K562 (cell line): ENCODE data around the gene SLC11A1. TPM values are rescaled to one million over a fixed set of nuclear protein-coding genes. Genes with fewer than 3 reads are reported as not detected.

Experiments
- ATF7 ChIP-seq: fragments of 450-650 bp; IDR thresholded peaks from 2 replicates; pipeline ENCODE4 v1.7.1; 2014; ENCODE audit warnings: mild to moderate bottlenecking, moderate library complexity
- CREB1 ChIP-seq, 2 experiments: sonication (generic) in 1 of 2; formaldehyde crosslinking in 1 of 2; IDR thresholded peaks; 2 replicates each; pipeline versions ENCODE4 v1.6.1 to v1.8.0; 2012 to 2022; ENCODE audit warnings: inconsistent platforms in 1 of 2, mild to moderate bottlenecking in 1 of 2, missing genetic modification reagents in 1 of 2, moderate library complexity in 1 of 2
- GATAD2A ChIP-seq: fragments of 450-650 bp; IDR thresholded peaks from 2 replicates; pipeline ENCODE4 v1.6.1; 2017
- GATAD2B ChIP-seq: fragments of 450-650 bp; IDR thresholded peaks from 2 replicates; pipeline ENCODE4 v1.6.1; 2017; ENCODE audit warnings: mild to moderate bottlenecking, borderline replicate concordance
- GTF2E2 ChIP-seq: fragments of 200-800 bp; sonication (Bioruptor generic); IDR thresholded peaks from 2 replicates; pipeline ENCODE4 v1.6.1; 2016; ENCODE audit warnings: missing genetic modification characterization, missing compliant biosample characterization
- ILK ChIP-seq: fragments of 450-650 bp; IDR thresholded peaks from 2 replicates; pipeline ENCODE4 v1.6.1; 2016; ENCODE audit warnings: missing genetic modification characterization, low read depth, mild to moderate bottlenecking, missing compliant biosample characterization, moderate library complexity, borderline replicate concordance
- LCOR ChIP-seq: sonication (generic); formaldehyde crosslinking; IDR thresholded peaks from 2 replicates; pipeline ENCODE4 v1.8.0; 2022; ENCODE audit warnings: mild to moderate bottlenecking, missing genetic modification reagents
- MTA3 ChIP-seq: fragments of 450-650 bp; formaldehyde crosslinking; IDR thresholded peaks from 2 replicates; pipeline ENCODE4 v1.6.1; 2017; ENCODE audit warnings: mild to moderate bottlenecking, borderline replicate concordance
- PCBP2 ChIP-seq: fragments of 200-400 bp; formaldehyde crosslinking; IDR thresholded peaks from 2 replicates; pipeline ENCODE4 v1.6.1; 2018; ENCODE audit warnings: low read length, low read depth, mild to moderate bottlenecking, moderate library complexity; ENCODE audit not compliant: poor library complexity, severe bottlenecking
- PHF8 ChIP-seq: fragments of 200-600 bp; sonication (generic); IDR thresholded peaks from 2 replicates; pipeline ENCODE4 v1.6.1; 2012; ENCODE audit warnings: mixed run types, mild to moderate bottlenecking, inconsistent platforms, low read length, moderate library complexity, borderline replicate concordance
- POLR2G ChIP-seq: fragments of 200-400 bp; formaldehyde crosslinking; IDR thresholded peaks from 2 replicates; pipeline ENCODE4 v1.6.1; 2017; ENCODE audit warnings: low read depth, mild to moderate bottlenecking, antibody characterized with exemption, low read length, moderate library complexity
- SRSF7 ChIP-seq: fragments of 200-400 bp; formaldehyde crosslinking; optimal IDR thresholded peaks from 2 replicates; pipeline ENCODE3; 2017; ENCODE audit warnings: mild to moderate bottlenecking, low read depth, low read length
- TAF15 ChIP-seq: fragments of 200-400 bp; formaldehyde crosslinking; IDR thresholded peaks from 2 replicates; pipeline ENCODE4 v1.6.1; 2017; ENCODE audit warnings: mild to moderate bottlenecking, low read depth, low read length, moderate library complexity
- ZC3H4 ChIP-seq: sonication (generic); formaldehyde crosslinking; IDR thresholded peaks from 2 replicates; pipeline ENCODE4 v1.9.0; 2021; ENCODE audit warnings: missing genetic modification reagents, borderline replicate concordance
- ZFX ChIP-seq: sonication (generic); formaldehyde crosslinking; IDR thresholded peaks from 2 replicates; pipeline ENCODE4 v1.8.0; 2022; ENCODE audit warnings: mild to moderate bottlenecking, missing genetic modification reagents, moderate library complexity
- ZNF274 ChIP-seq: IDR thresholded peaks from 2 replicates; pipeline ENCODE4 v1.6.1; 2011; ENCODE audit warnings: low read depth, mild to moderate bottlenecking, low read length, moderate library complexity, borderline replicate concordance
- ZNF507 ChIP-seq: conservative IDR thresholded peaks from 2 replicates; pipeline ENCODE4 v1.6.1; 2017; ENCODE audit warnings: missing genetic modification characterization, missing compliant biosample characterization
- polyA plus RNA-seq, 8 experiments: library from polyadenylated mRNA; depleted of rRNA in 4 of 8; stranded (reverse) in 5 of 8; unstranded in 3 of 8; fragments of >200 nt; fragmentation: Nextera tagmentation in 2 of 8; fragmentation: Illumina TruSeq in 1 of 8; extraction: Ambion mirVana in 2 of 8; extraction: Trizol in 1 of 8; gene quantifications; 2 replicates each; pipeline versions ENCODE4 v1.2.1 to v1.2.3, GENCODE V29; 2011 to 2014; ENCODE audit warnings: inconsistent platforms in 1 of 8, missing spikeins in 1 of 8
- total RNA-seq, 7 experiments: library from RNA; depleted of rRNA in 6 of 7; stranded (reverse); fragments of >200 nt in 6 of 7; fragmentation: Illumina TruSeq in 2 of 7; extraction: Trizol in 2 of 7; gene quantifications; 2 replicates each; pipeline versions ENCODE4 v1.2.1 to v1.2.3, GENCODE V29; 2011 to 2021; ENCODE audit warnings: low replicate concordance in 1 of 7
- TF ChIP-seq, protein P1 (sequence below): sonication (generic); IDR thresholded peaks from 2 replicates; pipeline ENCODE4 v1.6.1; 2016
- TF ChIP-seq, protein P2 (sequence below): sonication (generic); formaldehyde crosslinking; IDR thresholded peaks from 2 replicates; pipeline ENCODE4 v1.9.0; 2022; ENCODE audit warnings: mild to moderate bottlenecking, missing genetic modification reagents
- TF ChIP-seq, protein P3 (sequence below): sonication (generic); formaldehyde crosslinking; IDR thresholded peaks from 2 replicates; pipeline ENCODE4 v1.8.0; 2022; ENCODE audit warnings: missing genetic modification reagents, mild to moderate bottlenecking, borderline replicate concordance
- TF ChIP-seq, protein P4 (sequence below): sonication (generic); formaldehyde crosslinking; IDR thresholded peaks from 2 replicates; pipeline ENCODE4 v1.8.1; 2023; ENCODE audit warnings: mild to moderate bottlenecking, missing genetic modification reagents
- TF ChIP-seq, protein P5 (sequence below), 2 experiments: fragments of 450-650 bp; IDR thresholded peaks; 2 replicates each; pipeline ENCODE4 v1.6.1; 2016

The SLC11A1 gene
- total and polyA plus RNA-seq, 9 of the 15 experiments (the other 6 are each of a cell fraction or from before 2014, with no cell fraction given): 0.35 to 1.6 (median 0.65) TPM

DNA sequence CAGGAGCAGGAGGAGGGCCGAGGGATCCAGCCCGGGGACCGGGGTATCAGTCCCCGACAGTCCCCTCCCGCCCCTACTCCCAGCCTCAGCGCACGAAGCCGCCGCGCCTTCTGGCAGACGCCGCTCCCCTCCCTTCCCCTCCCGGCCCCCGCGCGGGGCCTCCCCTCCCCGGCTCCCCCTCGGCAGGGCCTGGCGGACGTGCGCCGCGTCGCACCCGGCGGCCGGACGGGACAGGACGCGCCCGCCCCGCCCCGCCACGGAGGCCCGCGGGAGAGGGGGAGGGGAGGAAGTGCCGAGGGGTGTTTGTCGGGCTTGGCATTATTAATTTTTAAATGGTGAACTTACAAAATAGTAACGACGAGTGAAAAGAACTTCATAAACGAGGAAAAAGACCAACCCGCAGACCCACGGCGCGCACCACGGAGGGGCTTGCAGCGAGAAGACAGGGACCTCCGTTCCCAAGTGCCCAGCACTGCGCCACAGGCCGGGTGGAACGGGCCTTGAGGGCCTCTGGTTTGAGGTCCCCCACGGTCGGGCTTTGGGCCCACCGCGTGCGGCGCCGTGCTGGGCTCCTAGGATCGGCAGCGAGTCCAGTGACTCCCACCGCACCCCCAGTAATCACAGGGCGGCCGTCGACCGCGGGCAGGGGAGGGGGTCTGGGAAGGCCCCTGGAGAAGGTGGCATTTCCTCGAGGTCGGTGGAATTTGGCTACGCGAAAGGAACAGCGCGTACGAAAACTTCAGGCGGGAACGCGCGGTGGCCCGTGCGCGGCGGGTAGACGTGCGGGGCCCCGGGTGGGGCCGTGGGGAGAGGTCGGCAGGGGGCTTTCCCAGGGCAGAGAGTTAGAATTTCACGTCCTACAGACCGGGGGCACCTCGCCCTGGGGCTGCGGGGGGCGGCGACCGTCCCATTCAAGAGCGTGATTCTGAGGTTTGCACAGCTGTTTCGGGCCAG lies 16.6 kb downstream of the SLC11A1 start (continued):
- no peak for TF ChIP-seq ATF7
- TF ChIP-seq, protein P1, sequence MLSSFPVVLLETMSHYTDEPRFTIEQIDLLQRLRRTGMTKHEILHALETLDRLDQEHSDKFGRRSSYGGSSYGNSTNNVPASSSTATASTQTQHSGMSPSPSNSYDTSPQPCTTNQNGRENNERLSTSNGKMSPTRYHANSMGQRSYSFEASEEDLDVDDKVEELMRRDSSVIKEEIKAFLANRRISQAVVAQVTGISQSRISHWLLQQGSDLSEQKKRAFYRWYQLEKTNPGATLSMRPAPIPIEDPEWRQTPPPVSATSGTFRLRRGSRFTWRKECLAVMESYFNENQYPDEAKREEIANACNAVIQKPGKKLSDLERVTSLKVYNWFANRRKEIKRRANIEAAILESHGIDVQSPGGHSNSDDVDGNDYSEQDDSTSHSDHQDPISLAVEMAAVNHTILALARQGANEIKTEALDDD: no peak
- TF ChIP-seq TAF15: no peak
- no peak for TF ChIP-seq MTA3
- TF ChIP-seq PHF8: 0 out of 2 replicates have a peak, but pooled peaks have one; percentile 5
- 0 out of 2 replicates have a peak, but pooled peaks have one; percentile 19 for TF ChIP-seq ZC3H4 (CRISPR knock-in tag)
- no peak for TF ChIP-seq PCBP2
- TF ChIP-seq LCOR: no peak
- TF ChIP-seq GTF2E2 (tag): no peak
- no peak for TF ChIP-seq ZNF274
- TF ChIP-seq, protein P2, sequence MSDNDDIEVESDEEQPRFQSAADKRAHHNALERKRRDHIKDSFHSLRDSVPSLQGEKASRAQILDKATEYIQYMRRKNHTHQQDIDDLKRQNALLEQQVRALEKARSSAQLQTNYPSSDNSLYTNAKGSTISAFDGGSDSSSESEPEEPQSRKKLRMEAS (CRISPR knock-in tag): peak; percentile 55
- no peak for TF ChIP-seq SRSF7
- TF ChIP-seq, protein P3, sequence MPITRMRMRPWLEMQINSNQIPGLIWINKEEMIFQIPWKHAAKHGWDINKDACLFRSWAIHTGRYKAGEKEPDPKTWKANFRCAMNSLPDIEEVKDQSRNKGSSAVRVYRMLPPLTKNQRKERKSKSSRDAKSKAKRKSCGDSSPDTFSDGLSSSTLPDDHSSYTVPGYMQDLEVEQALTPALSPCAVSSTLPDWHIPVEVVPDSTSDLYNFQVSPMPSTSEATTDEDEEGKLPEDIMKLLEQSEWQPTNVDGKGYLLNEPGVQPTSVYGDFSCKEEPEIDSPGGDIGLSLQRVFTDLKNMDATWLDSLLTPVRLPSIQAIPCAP (CRISPR knock-in tag): no peak
- TF ChIP-seq, protein P4, sequence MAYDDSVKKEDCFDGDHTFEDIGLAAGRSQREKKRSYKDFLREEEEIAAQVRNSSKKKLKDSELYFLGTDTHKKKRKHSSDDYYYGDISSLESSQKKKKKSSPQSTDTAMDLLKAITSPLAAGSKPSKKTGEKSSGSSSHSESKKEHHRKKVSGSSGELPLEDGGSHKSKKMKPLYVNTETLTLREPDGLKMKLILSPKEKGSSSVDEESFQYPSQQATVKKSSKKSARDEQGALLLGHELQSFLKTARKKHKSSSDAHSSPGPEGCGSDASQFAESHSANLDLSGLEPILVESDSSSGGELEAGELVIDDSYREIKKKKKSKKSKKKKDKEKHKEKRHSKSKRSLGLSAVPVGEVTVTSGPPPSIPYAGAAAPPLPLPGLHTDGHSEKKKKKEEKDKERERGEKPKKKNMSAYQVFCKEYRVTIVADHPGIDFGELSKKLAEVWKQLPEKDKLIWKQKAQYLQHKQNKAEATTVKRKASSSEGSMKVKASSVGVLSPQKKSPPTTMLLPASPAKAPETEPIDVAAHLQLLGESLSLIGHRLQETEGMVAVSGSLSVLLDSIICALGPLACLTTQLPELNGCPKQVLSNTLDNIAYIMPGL (CRISPR knock-in tag): no peak
- TF ChIP-seq, protein P5, sequence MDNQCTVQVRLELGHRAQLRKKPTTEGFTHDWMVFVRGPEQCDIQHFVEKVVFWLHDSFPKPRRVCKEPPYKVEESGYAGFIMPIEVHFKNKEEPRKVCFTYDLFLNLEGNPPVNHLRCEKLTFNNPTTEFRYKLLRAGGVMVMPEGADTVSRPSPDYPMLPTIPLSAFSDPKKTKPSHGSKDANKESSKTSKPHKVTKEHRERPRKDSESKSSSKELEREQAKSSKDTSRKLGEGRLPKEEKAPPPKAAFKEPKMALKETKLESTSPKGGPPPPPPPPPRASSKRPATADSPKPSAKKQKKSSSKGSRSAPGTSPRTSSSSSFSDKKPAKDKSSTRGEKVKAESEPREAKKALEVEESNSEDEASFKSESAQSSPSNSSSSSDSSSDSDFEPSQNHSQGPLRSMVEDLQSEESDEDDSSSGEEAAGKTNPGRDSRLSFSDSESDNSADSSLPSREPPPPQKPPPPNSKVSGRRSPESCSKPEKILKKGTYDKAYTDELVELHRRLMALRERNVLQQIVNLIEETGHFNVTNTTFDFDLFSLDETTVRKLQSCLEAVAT (IDR thresholded peaks at IDR 0.05): peak in 1 of 2 experiments; percentile 29; a peak in 1 of 4 replicates
- no peak for TF ChIP-seq CREB1 (IDR thresholded peaks at IDR 0.05)
- no peak for TF ChIP-seq CREB1 (CRISPR knock-in tag; IDR thresholded peaks at IDR 0.05)
- no peak for TF ChIP-seq ZNF507 (tag)
- peak; percentile 83 for TF ChIP-seq ZFX (CRISPR knock-in tag)
- TF ChIP-seq POLR2G: peak; percentile 67
- TF ChIP-seq ILK (tag): no peak
- TF ChIP-seq GATAD2B: peak; percentile 46; the same call in 1 of the 2 replicates
- TF ChIP-seq GATAD2A: no peak
